Occipital lobe (tissue), 2 donors: ENCODE data around the gene TEX44. TPM values are rescaled to one million over a fixed set of nuclear protein-coding genes. Genes with fewer than 3 reads are reported as not detected.
A peak's percentile ranks its signal among the peaks of the same experiment; 100 is the strongest.

Experiments
- DNase-seq: peaks from one replicate; lab custom pipeline; 2025; lab: John Stamatoyannopoulos, UW
- total RNA-seq: library from RNA; depleted of rRNA; stranded (reverse); fragments of >200 nt; gene quantifications from one replicate; pipeline ENCODE4 v1.2.3, GENCODE V29; 2014

TEX44 gene
- total RNA-seq, 1 donor from 2014 or later, result not detected

DNA sequence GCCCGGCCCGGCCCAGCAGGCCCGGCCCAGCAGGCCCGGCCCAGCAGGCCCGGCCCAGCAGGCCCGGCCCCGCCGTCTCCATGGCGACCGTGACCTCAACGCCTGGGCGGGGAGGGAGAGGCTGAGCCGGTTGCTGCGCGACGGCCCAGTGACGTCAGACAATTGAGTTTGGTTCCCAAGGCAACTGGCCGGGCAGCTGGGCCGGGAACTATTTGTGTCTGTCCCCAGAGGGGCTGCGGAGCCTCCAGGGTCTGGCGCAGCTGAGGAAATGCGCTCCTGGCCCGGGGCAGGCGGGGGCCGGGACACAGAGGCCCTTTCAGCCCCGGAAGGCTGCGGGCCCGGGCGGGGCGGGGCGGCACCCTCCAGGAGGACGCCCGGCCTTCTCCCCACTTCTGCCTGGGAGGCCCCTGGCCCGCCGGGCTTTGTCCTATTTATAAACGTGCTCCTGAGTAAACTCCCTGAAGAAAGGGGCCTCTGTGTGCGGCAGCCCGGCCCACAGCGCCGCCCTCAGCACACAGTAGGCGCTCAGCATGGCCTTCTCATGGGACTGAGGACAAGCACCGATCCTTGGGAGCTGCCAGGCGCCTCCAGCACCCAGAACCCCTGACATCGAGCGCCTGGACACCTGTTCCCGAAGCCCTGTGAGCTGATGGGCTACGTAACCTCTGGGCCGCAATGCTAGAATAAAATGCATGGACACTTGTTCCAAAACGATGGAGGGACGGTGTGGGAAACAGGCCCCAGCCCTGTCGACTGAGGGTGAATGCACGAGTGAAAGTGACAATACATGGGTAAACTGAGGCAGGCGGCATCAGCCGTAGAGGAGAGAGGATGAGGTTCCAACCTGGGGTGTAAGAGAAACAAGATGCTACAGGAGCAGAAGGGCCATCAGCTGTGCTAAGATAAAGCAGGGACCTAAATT lies 12.3 kb downstream of the TEX44 start:
- peak; percentile 98 for DNase-seq

DNA sequence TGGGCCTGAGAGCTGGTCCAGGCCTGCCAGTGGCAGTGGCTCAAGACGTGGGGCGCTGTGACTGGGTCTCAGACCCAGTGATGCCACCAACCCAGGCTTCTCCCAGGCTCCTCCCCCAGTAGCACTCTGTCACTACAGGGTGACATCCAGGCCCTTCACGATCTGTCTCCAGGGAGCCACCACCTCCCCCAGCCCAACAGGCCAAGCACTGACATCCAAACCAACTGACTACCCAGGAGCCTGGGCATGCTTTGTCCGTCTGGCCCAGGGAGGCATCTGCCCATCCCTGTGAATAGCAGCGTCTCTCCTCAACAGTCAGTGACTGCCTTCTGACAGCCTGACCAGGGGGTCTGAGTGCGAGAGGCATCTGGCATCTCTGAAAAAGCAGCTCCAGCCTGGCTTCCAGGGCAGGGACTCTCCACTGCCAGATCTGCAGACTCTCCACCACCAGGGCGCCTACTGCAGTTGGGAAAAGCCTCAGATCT lies 13.0 kb downstream of the TEX44 start:
- no peak for DNase-seq

DNA sequence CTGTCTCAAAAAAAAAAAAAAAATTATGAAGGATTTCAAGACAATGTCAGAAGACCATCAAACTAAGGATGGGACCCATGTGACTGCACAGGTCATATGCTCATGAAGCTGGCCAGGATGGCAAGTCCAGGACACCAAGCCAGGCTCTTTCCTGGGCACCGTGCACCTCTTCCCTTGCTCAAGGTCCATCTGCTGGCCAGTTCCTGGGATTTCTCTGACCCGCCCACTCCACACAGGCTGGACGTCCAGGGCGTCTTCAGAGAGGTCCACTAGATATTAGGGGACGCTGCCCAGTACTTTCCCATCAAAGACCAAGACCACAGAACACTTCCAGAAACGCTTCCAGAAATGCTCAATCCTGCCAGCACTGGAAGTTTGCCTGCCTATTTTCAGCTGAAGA lies 14.3 kb downstream of the TEX44 start:
- DNase-seq, result no peak

DNA sequence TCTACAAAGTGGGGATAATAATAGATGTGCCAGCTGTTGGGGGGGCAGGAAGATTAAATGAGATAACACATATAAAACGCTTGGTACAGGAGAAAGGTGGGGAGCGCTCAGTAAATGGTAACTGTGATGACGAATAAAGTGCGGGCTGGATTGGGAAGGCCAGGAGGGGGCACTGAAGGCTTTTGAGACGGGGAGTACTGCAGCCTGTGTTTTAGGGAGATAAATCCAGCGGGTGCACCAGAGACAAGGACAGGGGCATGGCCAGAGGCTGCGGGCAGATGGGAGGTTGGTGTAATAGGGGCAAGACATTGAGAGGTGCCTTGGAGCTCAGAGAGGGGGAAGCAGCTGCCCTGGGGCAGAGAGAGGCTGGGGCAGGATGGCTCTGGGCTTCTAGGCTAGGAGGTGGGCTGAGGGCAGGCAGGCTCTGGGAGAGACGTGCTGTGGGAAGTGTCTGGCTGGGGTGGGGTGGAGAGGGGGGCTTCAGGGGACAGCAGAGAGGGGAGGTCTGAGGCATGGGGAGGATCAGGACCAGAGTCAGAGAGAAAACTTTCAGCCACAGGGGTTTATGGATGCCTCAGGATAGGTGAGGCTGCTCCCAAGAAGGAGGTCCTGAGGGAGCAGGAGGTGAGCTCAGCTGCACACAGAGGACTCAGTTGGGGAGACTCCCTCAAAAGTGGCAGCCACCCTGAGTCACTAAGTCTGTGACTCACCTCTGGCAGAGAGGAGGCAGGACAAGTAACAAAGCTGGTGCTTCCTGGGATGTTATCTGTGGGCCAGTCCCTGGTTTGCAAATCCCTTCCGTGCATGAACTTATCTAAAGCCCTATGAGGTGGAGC lies 18.8 kb downstream of the TEX44 start:
- peak; percentile 31 for DNase-seq

DNA sequence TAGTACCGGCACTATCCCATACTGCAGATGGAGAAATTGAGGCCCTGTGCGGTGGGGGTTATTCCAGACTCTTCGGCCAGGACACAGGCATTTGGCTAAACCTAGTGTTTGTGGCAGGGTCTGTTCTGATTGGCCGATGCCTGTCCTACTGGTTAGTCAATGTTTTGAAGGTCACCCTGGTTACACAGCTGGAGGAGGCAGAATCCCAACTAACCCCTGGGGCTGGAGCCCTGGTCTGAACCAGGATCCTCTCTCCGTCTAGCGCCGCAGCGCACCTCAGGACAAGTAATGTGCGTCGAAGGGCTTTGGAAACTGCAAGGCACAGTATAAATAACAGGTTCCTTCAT lies 19.4 kb downstream of the TEX44 start:
- DNase-seq, result no peak

DNA sequence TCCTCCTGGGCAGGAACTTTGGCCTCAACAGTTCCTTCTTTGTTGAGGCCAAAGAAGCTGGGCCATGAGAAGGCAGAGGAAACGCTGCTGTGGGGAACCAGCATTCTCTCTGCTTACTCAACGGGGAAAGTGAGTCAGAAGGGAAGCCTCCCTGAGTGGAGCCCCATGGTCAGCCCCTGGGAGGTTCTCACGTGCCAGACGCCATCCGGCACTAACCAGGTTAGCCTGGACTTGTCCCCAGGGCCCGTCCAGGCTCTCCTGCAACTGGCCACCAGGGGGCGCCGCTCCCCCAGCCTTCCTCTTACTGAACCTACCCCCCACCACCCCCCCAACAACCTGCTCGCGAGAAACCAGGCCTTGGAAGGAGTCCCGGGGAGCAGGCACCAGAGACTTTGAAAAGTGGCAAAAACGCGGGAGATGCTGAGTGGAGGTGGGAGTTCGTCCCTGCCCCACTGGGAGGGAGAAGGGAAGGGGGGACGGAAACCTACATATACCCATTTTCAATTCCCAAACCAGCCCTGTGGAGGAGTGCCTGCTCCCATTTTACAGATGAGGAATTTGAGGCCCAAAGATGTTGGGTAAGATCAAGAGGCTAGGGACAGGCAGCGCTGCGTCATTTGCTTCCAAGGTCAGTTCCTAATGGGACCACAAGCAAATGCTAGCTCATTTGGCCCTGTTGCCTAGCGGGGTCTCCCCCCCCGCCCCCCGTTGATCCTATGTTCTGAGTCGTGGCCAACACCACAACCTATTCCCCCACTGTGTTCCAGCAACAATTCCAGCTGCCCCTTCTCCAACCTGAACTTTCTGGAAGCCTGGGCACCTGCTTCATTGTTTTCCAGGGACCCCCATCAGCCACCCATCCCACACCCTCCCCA lies 20.0 kb downstream of the TEX44 start:
- peak; percentile 88 for DNase-seq

DNA sequence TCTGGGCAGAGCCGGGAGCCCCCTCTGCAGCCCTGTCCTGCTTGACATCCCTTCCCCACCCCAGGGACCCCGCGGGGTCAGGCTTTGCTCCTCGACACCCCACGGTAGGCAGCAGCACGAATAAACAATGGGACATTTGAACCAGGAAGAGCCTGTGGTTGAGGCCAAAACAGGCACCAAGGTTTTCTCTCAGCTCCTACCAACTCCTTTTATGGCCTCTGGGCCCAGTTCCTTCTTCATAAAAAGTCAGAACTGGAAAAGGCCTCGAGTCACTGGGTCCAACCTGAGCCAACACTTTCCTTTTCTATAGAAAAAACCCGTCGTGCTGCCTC lies 20.6 kb downstream of the TEX44 start:
- DNase-seq, result no peak

DNA sequence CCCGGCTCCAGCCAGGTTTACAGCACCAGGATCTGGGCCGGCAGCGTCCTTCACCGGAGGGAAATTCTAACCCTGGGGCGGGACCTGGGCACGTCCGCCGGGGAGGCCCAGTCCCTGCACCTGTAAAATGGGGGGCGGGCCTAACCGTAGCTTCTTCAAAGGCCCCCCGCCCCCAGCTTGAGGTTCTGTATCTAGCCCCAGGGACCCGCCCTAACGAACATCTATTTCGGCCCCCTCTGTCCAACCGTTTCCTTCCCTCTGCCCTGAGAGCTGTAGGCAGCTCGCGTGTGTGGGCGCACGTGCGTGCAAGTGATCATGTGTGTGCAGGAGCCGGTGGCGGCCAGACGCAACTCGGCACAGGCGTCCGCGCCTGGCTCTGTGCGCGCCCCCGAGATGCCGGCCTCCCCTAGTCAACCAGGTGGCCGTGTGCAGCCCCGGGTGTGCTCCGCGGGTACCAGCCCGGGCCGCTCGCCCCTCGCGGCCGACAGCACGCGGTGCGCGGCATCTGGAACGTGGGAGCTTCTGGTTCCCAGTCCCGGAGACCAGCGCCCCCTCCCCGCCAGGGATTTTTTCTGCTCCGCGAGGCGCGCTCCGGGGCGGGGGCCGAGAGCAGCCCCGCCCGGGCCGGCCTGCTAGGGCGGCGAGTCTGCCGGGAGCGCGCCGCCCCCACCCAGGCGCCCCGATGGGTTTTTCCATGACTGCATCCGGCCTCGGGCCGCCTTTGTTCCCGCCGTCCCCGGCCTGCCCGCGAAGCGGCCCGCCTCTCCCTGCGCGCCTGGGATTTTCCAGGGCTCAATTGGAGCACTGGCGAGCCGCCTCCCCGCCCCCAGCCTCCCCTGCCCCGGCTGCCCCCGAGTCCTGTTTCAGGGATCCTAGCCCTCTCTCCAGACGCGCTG lies 21.2 kb downstream of the TEX44 start:
- peak; percentile 92 for DNase-seq

DNA sequence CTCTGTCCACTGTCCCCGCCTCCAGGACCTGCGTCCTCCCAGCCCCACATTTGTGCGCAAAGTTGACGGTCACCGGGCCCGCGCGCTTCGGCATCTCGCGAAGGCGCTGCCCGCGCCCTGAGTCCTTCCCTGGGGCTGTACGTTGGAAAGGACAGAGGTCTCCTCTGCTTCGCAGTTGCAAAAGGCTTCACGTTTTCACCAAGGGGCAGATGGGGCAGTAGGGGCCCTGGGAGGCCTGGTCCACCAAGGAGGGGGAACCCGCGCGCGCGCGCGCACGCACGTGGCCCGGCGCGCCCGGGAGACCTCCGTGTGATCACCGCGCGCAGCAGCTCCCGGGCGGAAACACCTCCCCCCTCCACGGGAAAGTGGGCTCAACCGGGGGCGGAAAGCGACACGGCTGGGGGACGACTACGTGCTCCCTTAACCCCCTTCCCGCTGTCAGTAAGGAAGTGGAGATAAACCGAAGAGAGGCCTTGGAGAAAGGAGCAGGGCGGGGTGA lies 21.9 kb downstream of the TEX44 start:
- peak; percentile 80 for DNase-seq

DNA sequence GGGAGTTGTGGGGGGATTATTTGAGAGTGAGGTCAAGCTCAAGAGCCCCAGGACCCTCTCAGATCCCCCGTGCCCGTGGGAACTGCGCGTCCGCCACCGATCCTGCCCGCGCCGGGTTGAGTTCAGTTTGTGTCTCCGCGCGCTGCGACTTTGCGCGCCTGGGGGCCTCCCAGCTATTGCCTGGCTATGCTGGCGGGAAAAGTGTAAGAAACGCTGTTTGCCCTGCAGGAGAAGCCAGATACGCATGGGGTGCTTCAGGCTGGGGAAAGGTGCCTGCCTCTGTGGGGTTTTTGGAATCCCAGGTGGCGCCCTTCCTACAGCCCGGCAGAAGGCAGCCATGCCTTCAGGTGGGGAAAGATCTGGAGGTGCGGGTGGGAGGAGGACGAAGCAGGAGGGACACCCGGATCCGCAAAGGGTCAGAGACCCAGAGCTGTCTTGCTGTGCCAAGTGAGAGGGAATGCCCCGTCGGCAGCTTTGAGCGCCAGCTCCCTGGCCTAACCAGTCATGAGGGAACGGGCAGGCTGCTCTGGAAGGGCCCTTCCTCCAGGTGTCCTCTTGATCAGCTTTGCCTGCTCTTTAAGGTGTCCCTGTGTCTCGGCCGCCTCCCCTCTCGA lies 22.5 kb downstream of the TEX44 start:
- DNase-seq, result no peak

DNA sequence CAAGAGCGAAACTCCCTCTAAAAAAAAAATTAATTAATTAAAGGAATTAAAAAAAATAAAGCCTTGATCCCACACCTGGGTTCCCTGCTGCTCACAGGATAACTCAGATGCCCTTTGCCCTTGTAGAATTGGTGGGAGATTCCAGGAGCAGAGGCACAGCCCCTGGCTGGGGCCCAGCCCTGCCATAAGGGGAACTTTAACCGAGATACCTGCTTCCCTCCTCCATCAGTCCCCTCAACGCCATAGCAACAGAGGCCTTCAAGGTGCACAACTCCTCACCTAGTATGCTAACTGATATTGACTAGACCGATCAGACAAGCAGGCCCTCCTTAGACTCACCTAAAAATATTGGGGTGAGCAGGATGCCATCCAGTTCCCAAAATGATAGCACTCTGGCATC lies 23.6 kb downstream of the TEX44 start:
- DNase-seq, result no peak

DNA sequence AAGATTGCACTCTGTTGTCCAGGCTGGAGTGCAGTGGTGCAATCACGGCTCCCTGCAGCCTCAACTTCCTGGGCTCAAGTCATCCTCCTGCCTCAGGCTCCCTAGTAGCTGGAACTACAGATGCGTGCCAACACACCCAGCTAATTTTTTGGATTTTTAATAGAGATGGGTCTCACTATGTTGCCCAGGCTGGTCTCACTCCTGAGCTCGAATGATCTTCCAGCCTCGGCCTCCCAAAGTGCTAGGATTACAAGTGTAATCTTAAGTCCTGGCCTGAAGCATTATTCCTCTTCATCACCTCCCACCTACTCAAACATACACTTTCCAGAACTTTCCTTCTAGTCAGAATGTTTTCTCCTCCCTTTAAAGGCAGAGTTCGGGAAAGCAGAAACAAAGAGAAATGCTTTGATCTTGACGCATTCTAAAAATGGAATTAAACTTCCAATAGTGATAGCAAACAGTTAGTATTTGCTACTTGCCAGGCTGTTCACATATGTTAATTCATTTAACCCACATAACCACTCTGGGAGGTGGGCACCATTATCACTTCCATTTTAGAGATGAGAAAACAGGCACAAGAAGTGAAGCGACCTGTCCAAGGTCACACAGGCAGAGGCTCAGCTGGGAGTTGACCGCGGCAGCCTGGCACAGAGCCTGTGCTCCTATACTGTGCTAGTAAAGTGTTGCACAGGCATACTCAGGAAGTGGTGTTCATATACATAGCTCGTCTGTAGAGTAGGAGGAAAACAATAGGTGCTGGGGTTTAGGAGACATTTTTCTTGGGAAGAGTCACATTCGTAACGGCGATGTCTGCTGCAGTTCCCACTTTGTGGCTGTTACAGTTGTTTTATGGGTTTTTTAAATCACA lies 24.6 kb downstream of the TEX44 start:
- DNase-seq, result no peak

DNA sequence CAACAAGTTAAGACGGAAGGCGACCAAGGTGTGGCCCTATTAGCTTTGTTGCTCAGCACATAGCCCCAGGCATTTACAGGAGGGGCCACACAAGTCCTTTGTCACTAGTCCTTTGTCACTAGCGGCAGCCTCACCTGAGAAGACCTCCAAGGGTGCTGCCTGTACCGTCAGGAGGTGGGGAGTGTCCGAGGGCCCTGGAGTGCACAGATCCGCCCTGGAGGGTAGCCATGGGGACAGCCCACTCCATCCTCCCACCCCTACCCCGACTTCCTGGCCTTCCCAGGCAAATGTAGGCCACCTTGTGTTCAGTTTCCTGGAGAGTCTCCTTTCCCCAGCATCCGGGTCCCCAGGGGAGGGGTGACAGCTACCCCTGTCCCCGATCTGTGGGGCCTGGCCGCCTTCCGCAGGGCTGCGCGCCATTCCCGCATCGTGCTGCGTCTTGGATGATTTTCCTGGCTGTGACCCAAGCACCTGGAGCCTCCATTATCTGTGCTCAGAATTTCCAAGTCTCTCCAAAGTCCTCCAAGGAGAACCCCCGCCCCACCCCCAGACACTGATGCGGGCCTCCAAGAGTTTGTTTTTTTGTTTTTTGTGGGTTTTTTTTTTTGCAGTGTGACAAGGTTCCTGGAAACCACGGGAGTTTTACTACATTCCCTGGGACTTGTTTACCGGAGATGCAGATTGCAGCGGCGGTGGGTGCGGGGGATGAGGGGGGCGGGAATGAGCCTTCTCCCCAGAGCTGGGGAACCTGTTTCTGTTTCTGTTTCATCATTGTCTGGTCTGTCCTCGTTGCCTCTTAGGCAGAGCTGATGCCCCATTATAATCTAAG lies 28.6 kb downstream of the TEX44 start:
- DNase-seq, result no peak

DNA sequence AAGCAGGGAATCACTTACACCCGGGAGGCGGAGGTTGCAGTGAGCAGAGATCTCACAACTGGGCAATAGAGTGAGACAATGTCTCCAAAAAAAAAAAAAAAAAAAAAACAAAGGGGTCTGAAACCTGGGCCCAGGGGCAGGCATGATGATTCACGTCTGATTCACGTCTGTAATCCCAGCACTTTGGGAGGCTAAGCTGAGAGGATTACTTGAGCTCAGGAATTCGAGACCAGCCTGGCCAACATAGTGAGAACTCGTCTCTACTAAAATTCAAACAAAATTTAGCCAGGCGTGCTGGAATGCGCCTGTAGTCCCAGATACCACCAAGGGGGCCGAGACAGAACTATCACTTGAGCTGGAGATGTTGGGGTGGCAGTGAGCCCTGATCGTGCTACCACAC lies 30.3 kb downstream of the TEX44 start:
- DNase-seq, result no peak

DNA sequence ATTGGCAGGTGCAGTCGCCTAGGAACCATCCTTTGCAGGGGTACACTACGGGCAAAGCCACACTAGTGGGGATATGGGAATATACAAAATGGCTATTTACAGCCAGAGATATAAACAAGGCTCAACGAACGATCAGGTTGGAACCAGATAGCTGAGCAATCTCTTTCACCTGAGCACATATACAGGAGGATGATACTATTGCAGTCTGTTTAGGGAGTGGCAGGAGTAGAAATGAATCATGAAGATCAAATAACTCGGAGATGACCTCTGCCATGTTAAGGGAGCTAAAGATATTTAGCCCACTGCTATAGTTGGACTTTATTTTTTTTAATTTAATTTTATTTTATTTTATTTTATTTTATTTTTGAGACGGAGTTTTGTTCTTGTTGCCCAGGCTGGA lies 33.8 kb downstream of the TEX44 start:
- no peak for DNase-seq

DNA sequence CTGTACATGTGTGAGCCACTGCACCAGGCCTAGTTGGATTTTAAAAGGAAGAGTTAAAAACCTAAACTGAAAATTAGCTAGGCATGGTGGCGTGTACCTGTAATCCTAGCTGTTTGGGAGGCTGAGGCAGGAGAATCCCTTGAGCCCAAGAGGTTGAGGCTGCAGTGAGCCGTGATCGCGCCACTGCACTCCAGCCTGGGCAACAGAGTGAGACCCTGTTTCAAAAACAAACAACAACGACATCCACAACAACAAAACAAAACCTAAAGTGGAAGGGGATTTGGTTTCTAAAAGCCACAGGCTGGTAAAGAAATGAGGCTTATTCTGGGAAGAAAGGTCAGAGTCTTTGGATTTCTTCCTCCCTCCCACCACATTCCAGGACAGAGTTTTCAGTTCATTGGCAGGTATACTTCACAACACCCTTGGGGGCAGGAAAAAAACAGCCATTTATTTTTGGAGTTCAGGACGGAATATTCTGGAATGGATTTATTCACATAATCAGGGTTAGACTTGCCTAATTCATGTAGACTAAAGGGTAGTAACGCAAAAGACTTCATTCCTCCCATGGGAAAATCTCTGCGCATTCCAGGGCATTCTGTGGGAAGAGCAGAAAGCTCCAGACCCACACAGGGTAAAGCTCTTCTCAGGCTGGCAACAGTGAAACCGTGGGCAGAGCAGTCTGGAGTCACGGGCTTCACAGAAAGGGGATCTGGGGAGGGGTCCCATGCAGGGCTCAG lies 34.9 kb downstream of the TEX44 start:
- no peak for DNase-seq

DNA sequence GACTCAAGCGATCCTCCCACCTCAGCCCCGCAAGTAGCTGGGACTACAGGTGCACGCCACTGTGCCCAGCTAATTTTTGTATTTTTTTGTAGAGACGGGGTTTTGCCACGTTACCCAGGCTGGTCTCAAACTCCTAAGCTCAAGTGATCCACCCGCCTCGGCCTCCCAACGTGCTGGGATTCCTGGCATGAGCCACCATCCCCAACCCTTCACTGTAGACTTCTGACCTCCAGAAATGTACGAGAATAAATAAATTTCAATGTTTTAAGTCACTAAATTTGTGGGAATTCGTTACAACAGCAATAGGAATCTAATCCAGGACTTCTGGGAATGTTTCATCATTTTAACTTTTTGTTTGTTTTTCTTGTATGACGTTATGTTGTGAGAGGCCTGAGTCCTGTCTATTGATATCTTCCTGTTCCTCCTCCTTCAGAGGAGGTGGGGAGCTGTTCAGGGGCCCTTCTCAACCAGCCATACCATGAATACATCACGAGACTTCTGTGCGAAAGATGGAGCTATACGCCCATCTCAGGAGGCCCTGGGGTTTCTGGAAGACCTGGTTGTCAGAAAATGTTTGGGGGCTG lies 40.0 kb downstream of the TEX44 start:
- no peak for DNase-seq
